HG03159 (cell line): Measurements from ENCODE around the gene SPINK8.
"Not testable (repeated sequence)": the region's sequence is repeated elsewhere in the genome, so short reads cannot be mapped to it uniquely, and the experiment has no call there.

Experiments
- ATAC-seq: cut with Tn5 transposase; IDR thresholded peaks from one replicate; pipeline ENCODE4 v1.9.1; 2021; ENCODE audit warnings: mild to moderate bottlenecking, moderate library complexity; ENCODE audit not compliant: unreplicated experiment

SPINK8 gene

GRCh38 chr3:48333346-48334245 is at the start of gene SPINK8:
SPINK8 (minus strand) TSS chr3:48333661; CDS start chr3:48328341, 5,320 bp downstream.
- not testable (repeated sequence) for ATAC-seq

GRCh38 chr3:48372862-48373435 is 39.5 kb upstream of the SPINK8 start:
- no peak for ATAC-seq

- ATAC-seq = no peak
These were observed 38.9 kb upstream of the SPINK8 start for GRCh38 chr3:48372377-48372770.

GRCh38 chr3:48371651-48372376 is 38.4 kb upstream of the SPINK8 start, which contains the start of gene FBXW12:
FBXW12 (plus strand) TSS chr3:48372219; CDS start chr3:48372768, 549 bp downstream.
- ATAC-seq = no peak

GRCh38 chr3:48370333-48370713 is 36.9 kb upstream of the SPINK8 start:
- no peak for ATAC-seq

- no peak for ATAC-seq
These were observed 36.4 kb upstream of the SPINK8 start for GRCh38 chr3:48369693-48370332.

- ATAC-seq = no peak
These were observed 33.7 kb upstream of the SPINK8 start for GRCh38 chr3:48367201-48367600.

- ATAC-seq = no peak
These were observed 31.4 kb upstream of the SPINK8 start for GRCh38 chr3:48364840-48365239.

- no peak for ATAC-seq
These were observed 28.5 kb upstream of the SPINK8 start for GRCh38 chr3:48361928-48362327.

- no peak for ATAC-seq
These were observed 23.0 kb upstream of the SPINK8 start for GRCh38 chr3:48356419-48356818.

- ATAC-seq = no peak
These were observed 20.5 kb upstream of the SPINK8 start for GRCh38 chr3:48353987-48354386.

GRCh38 chr3:48352546-48352945 is 19.1 kb upstream of the SPINK8 start:
- no peak for ATAC-seq

GRCh38 chr3:48347500-48347899 is 14.0 kb upstream of the SPINK8 start:
- no peak for ATAC-seq

GRCh38 chr3:48345946-48346572 is 12.6 kb upstream of the SPINK8 start:
- no peak for ATAC-seq

- no peak for ATAC-seq
These were observed 11.5 kb upstream of the SPINK8 start for GRCh38 chr3:48344867-48345507.

- no peak for ATAC-seq
These were observed 10.0 kb upstream of the SPINK8 start for GRCh38 chr3:48343432-48343831.

GRCh38 chr3:48338635-48339034 is 5.2 kb upstream of the SPINK8 start:
- no peak for ATAC-seq

GRCh38 chr3:48337536-48337935 is 4.1 kb upstream of the SPINK8 start:
- not testable (repeated sequence) for ATAC-seq

GRCh38 chr3:48335286-48335685 is 1.8 kb upstream of the SPINK8 start:
- not testable (repeated sequence) for ATAC-seq

GRCh38 chr3:48334605-48335004 is 1.1 kb upstream of the SPINK8 start:
- no peak for ATAC-seq
